VCaP (cell line): ENCODE measurements around the gene STYX.

ENCODE experiments used
- H3K27ac ChIP-seq: fragments of 450-650 bp; 2 replicates; pipeline ENCODE4 v1.5.1; 2017
- TF ChIP-seq, protein P1 (sequence below): fragments of 450-650 bp; conservative IDR thresholded peaks from 2 replicates; pipeline ENCODE4 v1.5.1; 2017; ENCODE audit warnings: mild to moderate bottlenecking, moderate library complexity

STYX gene

DNA sequence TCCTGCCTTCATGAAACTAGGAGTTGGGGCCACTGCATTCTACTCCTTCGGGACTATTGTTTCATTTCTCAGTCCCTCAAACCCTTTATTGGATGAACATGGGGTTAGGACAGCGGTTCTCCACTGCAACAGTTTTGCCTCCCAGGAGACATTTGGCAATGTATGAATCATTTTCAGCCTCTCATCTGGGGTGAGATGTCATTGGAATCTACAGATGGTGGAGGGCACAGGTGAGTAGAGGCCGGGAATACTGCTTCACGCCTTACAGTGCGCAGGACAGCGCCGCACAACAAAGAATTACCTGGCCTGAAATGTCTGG lies 62.1 kb downstream of the STYX start:
- TF ChIP-seq, protein P1, sequence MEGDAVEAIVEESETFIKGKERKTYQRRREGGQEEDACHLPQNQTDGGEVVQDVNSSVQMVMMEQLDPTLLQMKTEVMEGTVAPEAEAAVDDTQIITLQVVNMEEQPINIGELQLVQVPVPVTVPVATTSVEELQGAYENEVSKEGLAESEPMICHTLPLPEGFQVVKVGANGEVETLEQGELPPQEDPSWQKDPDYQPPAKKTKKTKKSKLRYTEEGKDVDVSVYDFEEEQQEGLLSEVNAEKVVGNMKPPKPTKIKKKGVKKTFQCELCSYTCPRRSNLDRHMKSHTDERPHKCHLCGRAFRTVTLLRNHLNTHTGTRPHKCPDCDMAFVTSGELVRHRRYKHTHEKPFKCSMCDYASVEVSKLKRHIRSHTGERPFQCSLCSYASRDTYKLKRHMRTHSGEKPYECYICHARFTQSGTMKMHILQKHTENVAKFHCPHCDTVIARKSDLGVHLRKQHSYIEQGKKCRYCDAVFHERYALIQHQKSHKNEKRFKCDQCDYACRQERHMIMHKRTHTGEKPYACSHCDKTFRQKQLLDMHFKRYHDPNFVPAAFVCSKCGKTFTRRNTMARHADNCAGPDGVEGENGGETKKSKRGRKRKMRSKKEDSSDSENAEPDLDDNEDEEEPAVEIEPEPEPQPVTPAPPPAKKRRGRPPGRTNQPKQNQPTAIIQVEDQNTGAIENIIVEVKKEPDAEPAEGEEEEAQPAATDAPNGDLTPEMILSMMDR: no peak
- peak overlapping the region; percentile 82; the same call in 1 of the 2 replicates for H3K27ac ChIP-seq

DNA sequence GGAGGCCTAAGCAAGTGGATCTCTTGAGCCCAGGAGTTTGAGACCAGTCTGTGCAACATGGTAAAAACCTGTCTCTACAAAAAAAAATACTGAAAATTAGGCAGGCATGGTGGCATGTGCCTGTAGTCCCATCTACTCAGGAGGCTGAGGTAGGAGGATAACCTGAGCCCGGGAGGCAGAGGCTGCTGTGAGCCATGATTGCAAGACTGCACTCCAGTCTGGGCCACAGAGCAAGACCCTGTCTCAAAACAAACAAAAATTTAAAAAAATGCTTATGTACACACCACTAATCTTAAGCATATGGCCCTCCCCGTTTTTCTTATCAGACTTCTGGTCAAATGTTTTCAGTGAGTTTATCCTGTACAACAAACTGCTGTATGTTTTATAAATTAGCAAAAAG lies 63.1 kb downstream of the STYX start:
- no peak overlapping the region for H3K27ac ChIP-seq
- TF ChIP-seq, protein P1: no peak

DNA sequence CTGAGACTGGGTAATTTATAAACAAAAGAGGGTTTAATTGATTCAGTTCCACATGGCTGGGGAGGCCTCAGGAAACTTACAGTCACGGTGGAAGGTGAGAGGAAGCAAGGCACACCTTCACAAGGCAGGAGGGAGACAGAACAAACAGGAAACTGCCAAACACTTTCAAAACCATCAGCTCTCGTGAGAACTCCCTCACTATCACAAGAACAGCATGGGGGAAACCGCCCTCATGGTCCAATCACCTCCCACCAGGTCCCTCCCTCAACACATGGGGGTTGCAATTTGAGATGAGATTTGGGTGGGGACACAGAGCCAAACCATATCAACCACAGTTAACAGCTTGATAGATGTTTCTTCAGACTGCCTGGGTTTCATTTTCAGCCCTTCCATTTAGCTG lies 67.7 kb downstream of the STYX start:
- TF ChIP-seq, protein P1: no peak
- no peak overlapping the region for H3K27ac ChIP-seq

DNA sequence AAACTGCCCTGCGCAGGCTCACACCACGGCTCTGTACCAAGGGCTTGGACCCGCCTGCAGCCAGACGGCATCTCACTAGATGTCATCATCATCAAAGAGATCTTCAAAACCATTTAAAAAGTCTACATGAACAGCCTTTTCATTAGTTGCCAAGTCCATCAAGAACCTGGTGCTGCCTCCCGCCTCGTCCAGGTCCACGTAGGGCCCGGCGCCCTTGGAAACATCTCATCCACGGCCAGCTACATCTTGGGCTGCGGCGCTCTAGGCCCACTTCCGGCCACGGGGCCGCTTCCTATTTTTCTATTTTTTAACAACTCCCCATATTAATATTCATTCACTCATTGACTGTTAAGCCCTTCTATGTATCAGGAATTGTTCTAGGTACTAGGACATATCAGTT lies 68.9 kb downstream of the STYX start:
- no peak overlapping the region for H3K27ac ChIP-seq
- TF ChIP-seq, protein P1: no peak

DNA sequence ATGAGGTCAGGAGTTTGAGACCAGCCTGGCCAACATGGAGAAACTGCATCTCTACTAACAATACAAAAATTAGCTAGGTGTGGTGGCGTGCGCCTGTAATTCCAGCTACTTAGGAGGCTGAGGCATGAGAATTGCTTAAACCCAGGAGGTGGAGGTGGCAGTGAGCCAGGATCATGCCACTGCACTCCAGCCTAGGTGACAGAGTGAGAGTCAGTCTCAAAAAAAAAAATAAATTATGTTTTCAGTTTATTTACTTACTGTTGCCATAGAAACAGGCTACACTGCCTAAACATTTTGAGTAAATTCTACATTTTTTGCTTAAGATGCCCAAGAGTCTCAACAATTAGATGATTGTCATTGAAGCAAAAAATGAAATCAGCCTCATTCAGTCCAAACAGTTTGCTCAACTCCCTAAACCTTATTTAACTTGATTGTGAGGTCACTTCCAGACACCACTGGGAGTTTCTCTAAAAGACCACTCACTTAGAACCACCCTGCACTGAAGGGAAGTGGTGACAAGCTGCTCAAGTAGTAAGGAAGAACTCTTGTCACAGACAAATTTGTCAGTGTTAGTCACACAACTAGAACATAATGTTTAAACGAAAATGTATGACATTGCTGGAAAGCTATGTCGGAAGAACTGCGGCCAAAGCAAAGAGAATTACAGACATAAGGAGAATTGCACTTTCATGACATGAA lies 71.2 kb downstream of the STYX start:
- TF ChIP-seq, protein P1: no peak
- H3K27ac ChIP-seq: no peak overlapping the region

DNA sequence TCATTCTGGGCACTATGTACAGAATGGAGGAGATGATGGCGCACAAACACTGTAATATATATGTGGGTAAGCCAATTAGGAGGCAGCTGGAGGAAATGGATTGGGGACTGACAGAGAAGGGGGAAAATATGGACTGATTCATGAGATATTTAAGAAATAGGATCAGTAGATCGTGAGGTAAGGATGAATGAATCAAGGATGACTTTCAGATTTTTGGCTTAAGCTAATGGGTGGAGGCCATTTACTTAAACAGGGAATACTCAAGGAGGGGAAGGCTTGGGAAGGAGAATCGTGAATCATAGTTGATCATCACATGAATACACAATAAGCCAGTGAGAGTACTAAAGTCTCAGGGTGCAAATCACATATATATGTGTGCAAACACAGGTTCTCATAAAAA lies 72.6 kb downstream of the STYX start:
- TF ChIP-seq, protein P1: no peak
- no peak overlapping the region for H3K27ac ChIP-seq

DNA sequence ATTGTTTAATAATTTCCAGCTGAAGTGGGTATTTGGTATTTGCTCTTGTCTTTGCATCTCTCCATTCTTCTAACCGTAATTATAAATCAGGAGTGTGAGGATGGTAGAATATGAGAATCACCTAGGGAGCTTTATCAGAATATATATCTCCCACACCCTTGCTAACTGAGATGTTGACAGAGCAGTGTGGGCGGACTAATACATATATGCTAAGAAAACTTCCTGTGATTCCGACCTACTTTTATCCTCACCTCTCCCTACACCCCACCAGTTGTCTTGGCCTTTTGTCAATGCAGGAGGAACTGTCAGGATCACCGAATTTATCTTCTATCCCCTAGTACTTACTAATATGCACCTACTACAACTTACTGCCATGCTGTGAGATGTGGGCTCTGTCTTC lies 76.1 kb downstream of the STYX start:
- H3K27ac ChIP-seq: no peak overlapping the region
- TF ChIP-seq, protein P1: no peak
